H1 (cell line): ENCODE results near the gene POU3F1. TPM values are rescaled to one million over a fixed set of nuclear protein-coding genes. Genes with fewer than 3 reads are reported as not detected.

Source experiments
- CBX5 ChIP-seq: fragments of 300-800, 300-1000 bp; sonication (generic); IDR thresholded peaks from 2 replicates; pipeline ENCODE4 v1.7.1; 2016; ENCODE audit warnings: antibody characterized with exemption, low read length, low read depth
- SIN3A ChIP-seq, 2 experiments: IDR thresholded peaks in 1 of 2; conservative IDR thresholded peaks in 1 of 2; 2 replicates each; pipeline ENCODE4 v1.6.1; 2011 to 2012; ENCODE audit warnings: low read length in 2 of 2, improper control_type of control experiment in 1 of 2, low read depth in 1 of 2, mild to moderate bottlenecking in 1 of 2
- polyA plus RNA-seq, 7 experiments: library from polyadenylated mRNA; depleted of rRNA in 3 of 7; stranded (reverse) in 5 of 7; unstranded in 2 of 7; fragments of >200 nt in 5 of 7; fragments of 200-250 nt in 2 of 7; gene quantifications; 1 replicate in 5 of 7; 2 replicates in 1 of 7; 4 replicates in 1 of 7; pipeline versions ENCODE4 v1.2.1 to v1.2.3, GENCODE V29; 2011 to 2013; ENCODE audit warnings: missing spikeins in 2 of 7, mixed read lengths in 2 of 7
- total RNA-seq: library from RNA; stranded (reverse); fragmentation: NEBNext Ultra II Directional; extraction: Animal tissue kit (Norgen Biotek cat#: 25700); gene quantifications from 2 replicates; pipeline ENCODE4 v1.2.1, GENCODE V29; 2021
- TF ChIP-seq, protein P1 (sequence below): fragments of 300-600 bp; sonication (generic); IDR thresholded peaks from 2 replicates; pipeline ENCODE4 v1.7.1; 2012; ENCODE audit warnings: low read length, moderate library complexity, mild to moderate bottlenecking, inconsistent platforms; ENCODE audit not compliant: insufficient replicate concordance

The POU3F1 gene
- total and polyA plus RNA-seq, 2 of the 8 experiments (the other 6 are each of a cell fraction or from before 2014, with no cell fraction given) = 4.2 to 10.8 TPM

DNA sequence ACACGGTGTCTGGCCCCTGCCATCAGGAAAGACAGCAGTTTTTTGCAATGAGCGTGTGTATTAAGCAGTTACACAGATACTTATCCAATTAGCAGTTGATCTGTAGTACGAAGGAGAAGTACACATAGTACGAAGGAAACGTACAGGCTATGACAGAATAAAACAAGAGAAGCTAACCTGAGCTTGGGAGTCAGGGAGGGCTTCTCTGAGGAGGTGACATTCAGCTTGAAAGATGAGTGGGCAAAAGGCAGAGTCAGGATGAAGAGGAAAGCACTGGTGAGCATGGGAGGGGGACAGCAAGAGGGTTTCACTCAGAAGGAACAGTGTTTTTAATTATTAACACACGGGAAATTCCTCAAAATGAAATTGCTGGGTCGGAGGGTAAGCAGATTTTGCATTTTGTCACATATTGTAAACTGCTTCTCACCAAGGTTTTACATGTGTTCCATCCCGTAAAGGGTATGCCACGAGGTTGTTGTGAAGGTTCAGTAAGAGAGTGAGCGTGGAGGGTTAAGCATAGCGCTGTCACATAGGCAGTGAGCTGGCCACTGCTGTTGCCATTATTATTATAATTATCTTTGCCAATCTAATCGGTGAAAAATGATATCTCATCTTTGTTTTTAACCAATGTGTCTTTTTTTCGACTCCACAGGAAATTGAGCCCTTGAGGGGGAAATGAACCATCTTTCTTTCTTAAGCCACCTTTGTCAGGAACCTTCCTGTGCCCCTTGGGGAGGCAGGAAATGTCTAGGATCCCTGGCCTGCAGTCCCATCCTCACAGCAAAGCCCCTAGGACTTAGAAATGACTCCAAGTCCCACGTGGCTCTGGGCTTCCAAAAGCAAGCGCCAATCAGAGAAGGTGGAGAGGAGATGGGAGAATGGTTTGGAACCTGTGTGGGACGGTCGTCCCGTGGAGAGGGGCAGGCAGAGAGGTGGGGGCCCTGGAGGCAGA lies 47.3 kb upstream of the POU3F1 start (continued):
- TF ChIP-seq, protein P1, sequence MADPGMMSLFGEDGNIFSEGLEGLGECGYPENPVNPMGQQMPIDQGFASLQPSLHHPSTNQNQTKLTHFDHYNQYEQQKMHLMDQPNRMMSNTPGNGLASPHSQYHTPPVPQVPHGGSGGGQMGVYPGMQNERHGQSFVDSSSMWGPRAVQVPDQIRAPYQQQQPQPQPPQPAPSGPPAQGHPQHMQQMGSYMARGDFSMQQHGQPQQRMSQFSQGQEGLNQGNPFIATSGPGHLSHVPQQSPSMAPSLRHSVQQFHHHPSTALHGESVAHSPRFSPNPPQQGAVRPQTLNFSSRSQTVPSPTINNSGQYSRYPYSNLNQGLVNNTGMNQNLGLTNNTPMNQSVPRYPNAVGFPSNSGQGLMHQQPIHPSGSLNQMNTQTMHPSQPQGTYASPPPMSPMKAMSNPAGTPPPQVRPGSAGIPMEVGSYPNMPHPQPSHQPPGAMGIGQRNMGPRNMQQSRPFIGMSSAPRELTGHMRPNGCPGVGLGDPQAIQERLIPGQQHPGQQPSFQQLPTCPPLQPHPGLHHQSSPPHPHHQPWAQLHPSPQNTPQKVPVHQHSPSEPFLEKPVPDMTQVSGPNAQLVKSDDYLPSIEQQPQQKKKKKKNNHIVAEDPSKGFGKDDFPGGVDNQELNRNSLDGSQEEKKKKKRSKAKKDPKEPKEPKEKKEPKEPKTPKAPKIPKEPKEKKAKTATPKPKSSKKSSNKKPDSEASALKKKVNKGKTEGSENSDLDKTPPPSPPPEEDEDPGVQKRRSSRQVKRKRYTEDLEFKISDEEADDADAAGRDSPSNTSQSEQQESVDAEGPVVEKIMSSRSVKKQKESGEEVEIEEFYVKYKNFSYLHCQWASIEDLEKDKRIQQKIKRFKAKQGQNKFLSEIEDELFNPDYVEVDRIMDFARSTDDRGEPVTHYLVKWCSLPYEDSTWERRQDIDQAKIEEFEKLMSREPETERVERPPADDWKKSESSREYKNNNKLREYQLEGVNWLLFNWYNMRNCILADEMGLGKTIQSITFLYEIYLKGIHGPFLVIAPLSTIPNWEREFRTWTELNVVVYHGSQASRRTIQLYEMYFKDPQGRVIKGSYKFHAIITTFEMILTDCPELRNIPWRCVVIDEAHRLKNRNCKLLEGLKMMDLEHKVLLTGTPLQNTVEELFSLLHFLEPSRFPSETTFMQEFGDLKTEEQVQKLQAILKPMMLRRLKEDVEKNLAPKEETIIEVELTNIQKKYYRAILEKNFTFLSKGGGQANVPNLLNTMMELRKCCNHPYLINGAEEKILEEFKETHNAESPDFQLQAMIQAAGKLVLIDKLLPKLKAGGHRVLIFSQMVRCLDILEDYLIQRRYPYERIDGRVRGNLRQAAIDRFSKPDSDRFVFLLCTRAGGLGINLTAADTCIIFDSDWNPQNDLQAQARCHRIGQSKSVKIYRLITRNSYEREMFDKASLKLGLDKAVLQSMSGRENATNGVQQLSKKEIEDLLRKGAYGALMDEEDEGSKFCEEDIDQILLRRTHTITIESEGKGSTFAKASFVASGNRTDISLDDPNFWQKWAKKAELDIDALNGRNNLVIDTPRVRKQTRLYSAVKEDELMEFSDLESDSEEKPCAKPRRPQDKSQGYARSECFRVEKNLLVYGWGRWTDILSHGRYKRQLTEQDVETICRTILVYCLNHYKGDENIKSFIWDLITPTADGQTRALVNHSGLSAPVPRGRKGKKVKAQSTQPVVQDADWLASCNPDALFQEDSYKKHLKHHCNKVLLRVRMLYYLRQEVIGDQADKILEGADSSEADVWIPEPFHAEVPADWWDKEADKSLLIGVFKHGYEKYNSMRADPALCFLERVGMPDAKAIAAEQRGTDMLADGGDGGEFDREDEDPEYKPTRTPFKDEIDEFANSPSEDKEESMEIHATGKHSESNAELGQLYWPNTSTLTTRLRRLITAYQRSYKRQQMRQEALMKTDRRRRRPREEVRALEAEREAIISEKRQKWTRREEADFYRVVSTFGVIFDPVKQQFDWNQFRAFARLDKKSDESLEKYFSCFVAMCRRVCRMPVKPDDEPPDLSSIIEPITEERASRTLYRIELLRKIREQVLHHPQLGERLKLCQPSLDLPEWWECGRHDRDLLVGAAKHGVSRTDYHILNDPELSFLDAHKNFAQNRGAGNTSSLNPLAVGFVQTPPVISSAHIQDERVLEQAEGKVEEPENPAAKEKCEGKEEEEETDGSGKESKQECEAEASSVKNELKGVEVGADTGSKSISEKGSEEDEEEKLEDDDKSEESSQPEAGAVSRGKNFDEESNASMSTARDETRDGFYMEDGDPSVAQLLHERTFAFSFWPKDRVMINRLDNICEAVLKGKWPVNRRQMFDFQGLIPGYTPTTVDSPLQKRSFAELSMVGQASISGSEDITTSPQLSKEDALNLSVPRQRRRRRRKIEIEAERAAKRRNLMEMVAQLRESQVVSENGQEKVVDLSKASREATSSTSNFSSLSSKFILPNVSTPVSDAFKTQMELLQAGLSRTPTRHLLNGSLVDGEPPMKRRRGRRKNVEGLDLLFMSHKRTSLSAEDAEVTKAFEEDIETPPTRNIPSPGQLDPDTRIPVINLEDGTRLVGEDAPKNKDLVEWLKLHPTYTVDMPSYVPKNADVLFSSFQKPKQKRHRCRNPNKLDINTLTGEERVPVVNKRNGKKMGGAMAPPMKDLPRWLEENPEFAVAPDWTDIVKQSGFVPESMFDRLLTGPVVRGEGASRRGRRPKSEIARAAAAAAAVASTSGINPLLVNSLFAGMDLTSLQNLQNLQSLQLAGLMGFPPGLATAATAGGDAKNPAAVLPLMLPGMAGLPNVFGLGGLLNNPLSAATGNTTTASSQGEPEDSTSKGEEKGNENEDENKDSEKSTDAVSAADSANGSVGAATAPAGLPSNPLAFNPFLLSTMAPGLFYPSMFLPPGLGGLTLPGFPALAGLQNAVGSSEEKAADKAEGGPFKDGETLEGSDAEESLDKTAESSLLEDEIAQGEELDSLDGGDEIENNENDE = no peak
- TF ChIP-seq SIN3A (conservative IDR thresholded peaks at IDR 0.05 in 1 of 2, IDR thresholded peaks at IDR 0.05 in 1 of 2; ENCODE audit: low read depth in 1 of 2, low read length in 2 of 2) = no peak
- no peak for TF ChIP-seq CBX5
